AG09309 (cell line): ENCODE data around the gene THBS3.
A peak's percentile ranks its signal among the peaks of the same experiment; 100 is the strongest.
"Not testable (repeated sequence)": the region's sequence is repeated elsewhere in the genome, so short reads cannot be mapped to it uniquely, and the experiment has no call there.

Experiments
- DNase-seq: peaks from one replicate; pipeline ENCODE4 v3.0.0-alpha.2; 2010; ENCODE audit warnings: low read depth
- H3K4me3 ChIP-seq: 2 replicates; pipeline ENCODE4 v1.5.1; 2011; ENCODE audit warnings: mild to moderate bottlenecking, low read depth, low read length, moderate library complexity; ENCODE audit not compliant: control insufficient read depth
- CTCF ChIP-seq: IDR thresholded peaks from 2 replicates; pipeline ENCODE4 v1.5.1; 2011; ENCODE audit warnings: mild to moderate bottlenecking, low read depth, low read length, inconsistent platforms; ENCODE audit not compliant: insufficient read depth, control insufficient read depth; ENCODE audit errors: missing control alignments

The THBS3 gene

DNA sequence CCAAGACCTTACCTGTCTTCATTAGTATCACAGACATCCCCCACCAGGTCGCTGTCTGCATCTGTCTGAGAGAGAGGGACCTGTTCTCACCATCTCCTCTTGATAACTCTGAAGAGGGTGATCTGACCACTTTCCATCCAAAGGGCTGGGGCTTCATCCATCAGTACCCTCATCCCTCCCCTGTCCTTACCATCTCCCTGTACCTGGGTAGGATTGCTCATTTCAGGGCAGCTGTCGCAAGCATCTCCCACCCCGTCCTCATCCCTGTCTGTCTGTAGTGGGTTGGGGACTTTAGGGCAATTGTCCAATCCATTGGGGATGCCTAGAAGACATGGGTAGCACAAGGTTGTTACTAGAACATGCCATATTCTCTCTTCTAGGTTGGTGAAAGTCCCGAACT, 7.9 kb downstream of the THBS3 start:
- no peak overlapping the region for H3K4me3 ChIP-seq
- TF ChIP-seq CTCF, result no peak
- no peak for DNase-seq

DNA sequence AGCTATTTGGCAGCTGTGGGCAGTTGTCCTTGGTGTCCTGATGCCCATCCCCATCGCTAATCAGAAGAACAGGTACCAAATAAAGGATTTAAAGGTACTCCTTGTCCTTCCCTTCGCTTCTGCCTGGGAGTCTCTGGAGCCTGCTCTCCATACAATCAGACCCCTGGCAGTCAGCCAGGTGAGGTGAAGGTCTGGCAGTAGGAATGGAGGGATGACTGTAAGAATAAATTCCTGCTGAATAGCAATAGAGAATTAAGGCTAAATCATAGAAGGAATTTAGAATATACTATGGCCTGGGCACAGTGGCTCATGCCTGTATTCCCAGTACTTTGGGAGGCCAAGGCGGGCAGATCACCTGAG, 9.2 kb downstream of the THBS3 start:
- TF ChIP-seq CTCF, result no peak
- DNase-seq, result no peak
- no peak overlapping the region for H3K4me3 ChIP-seq

- TF ChIP-seq CTCF, result no peak
- no peak for DNase-seq
- H3K4me3 ChIP-seq, result no peak overlapping the region
These were observed 9.7 kb downstream of the THBS3 start for GRCh38 chr1:155197901-155198546.

DNA sequence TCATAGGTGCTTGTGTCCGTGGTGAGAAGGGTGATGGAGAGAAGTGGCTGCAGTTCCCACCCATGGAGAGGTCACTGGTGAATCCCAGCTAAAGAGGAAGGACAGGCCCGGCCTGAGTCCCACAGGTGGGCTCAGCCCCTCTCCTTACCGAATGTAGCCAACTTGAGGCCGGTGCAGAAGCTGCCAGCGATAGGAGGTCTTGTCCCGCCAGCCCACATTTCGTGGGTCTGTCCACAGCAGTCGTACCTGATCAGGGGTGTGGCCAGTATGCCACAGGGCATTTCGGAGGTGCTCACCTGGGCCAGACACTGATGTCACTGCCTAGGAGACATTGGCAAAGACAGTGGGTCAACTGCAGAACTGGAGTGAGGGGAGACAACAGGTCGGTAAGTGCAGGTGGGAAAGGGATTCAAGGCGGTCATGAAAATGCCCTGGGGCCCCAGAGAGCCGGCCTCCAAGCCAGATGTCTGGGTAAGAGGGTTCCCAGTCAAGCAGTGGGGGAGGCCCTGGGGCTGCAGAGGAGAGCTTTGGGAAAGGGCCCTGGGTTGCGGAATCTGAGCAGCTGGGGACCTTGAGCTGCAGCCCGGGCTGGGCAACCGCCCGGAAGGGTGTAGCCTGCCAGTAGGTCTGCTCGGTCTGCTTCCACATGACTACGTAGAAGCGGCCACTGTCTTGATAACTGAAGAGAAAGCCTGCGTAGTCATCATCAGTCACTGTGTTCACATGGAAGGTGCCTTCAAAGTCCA, 10.6 kb downstream of the THBS3 start:
- H3K4me3 ChIP-seq, result no peak overlapping the region
- DNase-seq, result no peak
- TF ChIP-seq CTCF, result no peak

DNA sequence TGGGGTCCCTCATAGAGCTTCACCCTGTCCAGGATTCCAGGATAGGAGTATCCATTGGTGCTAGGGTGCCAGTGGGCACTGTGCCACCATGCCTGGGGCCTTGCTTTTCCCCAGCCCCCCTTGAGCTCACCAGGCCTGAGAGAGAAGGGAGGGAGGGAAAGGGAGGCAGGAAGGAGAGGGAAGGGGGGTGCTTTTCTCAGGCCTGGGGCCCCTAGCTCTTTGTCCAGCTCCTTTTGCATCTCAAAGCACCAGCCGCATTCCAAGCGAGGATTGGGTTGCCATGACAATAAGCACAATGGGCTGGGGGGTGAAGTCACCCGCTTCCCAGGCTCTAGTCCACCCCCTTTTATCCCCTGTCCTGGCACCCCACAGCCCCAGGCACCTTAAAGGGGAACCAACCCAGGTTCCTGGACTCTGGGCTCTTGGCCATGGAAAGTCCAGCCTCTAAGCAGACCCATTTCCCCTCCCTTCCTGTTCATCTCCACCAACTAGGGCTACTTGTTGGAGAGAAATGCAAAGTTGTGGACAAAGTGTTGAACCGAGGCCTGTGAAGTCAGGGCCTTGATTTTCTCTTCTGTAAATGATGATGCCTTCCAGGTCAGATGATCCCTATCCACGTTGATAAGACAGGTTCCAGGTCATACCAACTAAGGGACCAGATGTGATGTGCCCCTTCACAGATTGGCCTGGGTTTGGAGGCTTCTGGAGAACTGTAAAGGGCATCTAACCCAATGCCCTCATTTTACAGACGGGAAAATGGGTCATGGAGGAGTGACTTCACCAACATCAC, 11.4 kb downstream of the THBS3 start:
- no peak for DNase-seq
- H3K4me3 ChIP-seq, result peak overlapping the region; percentile 8; the same call in 1 of the 2 replicates
- no peak for TF ChIP-seq CTCF

DNA sequence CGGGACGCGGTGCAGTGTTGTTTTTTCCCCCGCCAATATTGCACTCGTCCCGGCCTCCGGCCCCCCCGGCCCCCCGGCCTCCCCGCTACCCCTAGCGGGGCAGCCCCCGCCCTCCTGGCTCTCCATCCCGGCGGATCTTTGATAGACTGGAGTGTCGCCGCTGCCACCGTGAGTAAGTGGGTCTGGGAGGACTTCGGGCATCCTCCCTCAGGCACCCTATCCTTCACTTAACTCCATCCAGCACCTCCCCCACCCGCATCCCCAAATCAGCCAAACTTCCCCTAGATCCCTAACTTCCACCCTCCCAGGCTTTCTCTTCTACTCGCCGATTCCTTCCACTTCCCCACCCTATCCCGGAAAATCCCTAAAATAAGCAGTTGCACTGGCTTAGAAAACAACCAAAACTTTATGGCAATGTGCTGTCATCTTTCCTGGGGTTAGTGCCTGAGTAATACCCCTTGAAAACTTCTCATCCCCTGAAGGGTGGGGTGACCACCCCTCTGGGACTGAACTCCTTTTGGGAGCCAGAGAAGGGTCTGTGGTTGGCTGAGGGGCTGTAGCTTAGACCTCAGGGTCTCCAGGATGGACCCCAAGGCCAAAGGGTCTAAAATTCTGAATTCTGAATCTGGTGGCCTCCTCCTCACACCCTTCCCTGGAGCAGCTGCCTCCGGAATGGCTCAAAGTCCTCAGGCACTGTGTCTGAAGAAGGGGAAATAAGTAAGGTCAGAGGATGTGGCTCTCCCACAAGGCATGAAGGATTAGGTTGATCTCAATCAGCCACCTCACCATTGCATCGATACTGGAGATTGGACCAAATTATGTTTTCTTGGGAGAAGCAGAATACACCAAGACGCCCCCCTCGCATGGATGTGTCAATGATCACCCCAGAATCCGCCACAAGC, 12.2 kb downstream of the THBS3 start:
- no peak for DNase-seq
- no peak for TF ChIP-seq CTCF
- peak overlapping the region; percentile 76 for H3K4me3 ChIP-seq

DNA sequence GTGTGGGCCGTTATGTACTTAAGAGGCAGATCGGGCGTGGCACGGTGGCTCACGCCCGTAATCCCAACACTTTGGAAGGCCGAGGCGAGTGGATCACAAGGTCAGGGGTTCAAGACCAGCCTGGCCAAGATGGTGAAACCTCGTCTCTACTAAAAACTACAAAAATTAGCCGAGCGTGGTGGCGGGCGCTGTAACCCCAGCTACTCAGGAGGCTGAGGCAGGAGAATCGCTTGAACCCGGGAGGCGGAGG, 13.8 kb downstream of the THBS3 start:
- not testable (repeated sequence) for DNase-seq
- peak overlapping the region; percentile 76 for H3K4me3 ChIP-seq
